ENCODE results near the gene MIF.
"Not testable (repeated sequence)": the region's sequence is repeated elsewhere in the genome, so short reads cannot be mapped to it uniquely, and the experiment has no call there.

GRCh38 chr22:23907423-23907822 is 13.2 kb downstream of the MIF start:
- not testable (repeated sequence) for TF ChIP-seq CTCF, POLR2A (IDR thresholded peaks at IDR 0.05)
